Measurements from ENCODE around the gene POLR1C. TPM values are rescaled to one million over a fixed set of nuclear protein-coding genes. Genes with fewer than 3 reads are reported as not detected.
"Not testable (repeated sequence)": the region's sequence is repeated elsewhere in the genome, so short reads cannot be mapped to it uniquely, and the experiment has no call there.

The POLR1C gene
- total RNA-seq, 1 donor from 2014 or later = 21.8 TPM

- DNase-seq = peak; percentile 85
Measured at GRCh38 chr6:43509984-43510826, 6.7 kb upstream of the POLR1C start, which contains the start of gene LRRC73. Gene LRRC73 (minus strand): TSS chr6:43510346. CDS start chr6:43509785, 561 bp downstream.

GRCh38 chr6:43510827-43511163, 6.1 kb upstream of the POLR1C start:
- no peak for DNase-seq

GRCh38 chr6:43511824-43512415, 5.0 kb upstream of the POLR1C start:
- peak; percentile 43 for DNase-seq

GRCh38 chr6:43515808-43516207, 1.1 kb upstream of the POLR1C start:
- no peak for DNase-seq

GRCh38 chr6:43516367-43516696, 557 bp upstream of the POLR1C start:
- DNase-seq = peak; percentile 34

- DNase-seq = no peak
Measured at GRCh38 chr6:43517505-43518357, 842 bp downstream of the POLR1C start.

- DNase-seq = no peak
Measured at GRCh38 chr6:43520097-43520496, 3.2 kb downstream of the POLR1C start.

- DNase-seq = no peak
Measured at GRCh38 chr6:43521836-43522235, 4.9 kb downstream of the POLR1C start.

- DNase-seq = no peak
Measured at GRCh38 chr6:43522547-43523261, 5.8 kb downstream of the POLR1C start.

GRCh38 chr6:43523284-43523683, 6.4 kb downstream of the POLR1C start:
- no peak for DNase-seq

GRCh38 chr6:43524483-43524961, 7.6 kb downstream of the POLR1C start:
- no peak for DNase-seq

GRCh38 chr6:43532201-43532600, 15.3 kb downstream of the POLR1C start:
- DNase-seq = no peak

GRCh38 chr6:43538986-43539385, 22.1 kb downstream of the POLR1C start:
- DNase-seq = not testable (repeated sequence)

GRCh38 chr6:43539409-43539808, 22.5 kb downstream of the POLR1C start:
- DNase-seq = not testable (repeated sequence)

GRCh38 chr6:43540507-43540906, 23.6 kb downstream of the POLR1C start:
- no peak for DNase-seq

- no peak for DNase-seq
Measured at GRCh38 chr6:43541774-43542471, 25.0 kb downstream of the POLR1C start.

GRCh38 chr6:43544461-43544860, 27.6 kb downstream of the POLR1C start:
- no peak for DNase-seq

- no peak for DNase-seq
Measured at GRCh38 chr6:43547222-43547621, 30.3 kb downstream of the POLR1C start.

GRCh38 chr6:43557620-43558019, 40.7 kb downstream of the POLR1C start:
- not testable (repeated sequence) for DNase-seq

GRCh38 chr6:43559328-43559727, 42.4 kb downstream of the POLR1C start:
- DNase-seq = no peak

GRCh38 chr6:43570876-43571441, 54.1 kb downstream of the POLR1C start:
- DNase-seq = no peak

Data from tongue (tissue), 2 donors.